Stomach (tissue), 4 donors: ENCODE results near the gene VGLL4.

Experiments used
- CTCF ChIP-seq, 7 experiments: fragments of 450-650 bp in 4 of 7; fragments of 200-600 bp in 3 of 7; sonication (generic) in 3 of 7; IDR thresholded peaks; one replicate each; pipeline ENCODE4 v1.5.1; 2016 to 2019; ENCODE audit warnings: antibody characterized with exemption in 7 of 7, control low read depth in 2 of 7, mild to moderate bottlenecking in 1 of 7
- POLR2AphosphoS5 ChIP-seq, 3 donors: sonication (generic); formaldehyde crosslinking; IDR thresholded peaks; one replicate each; pipeline ENCODE4 v1.6.1; 2016; ENCODE audit warnings: antibody characterized with exemption in 3 of 3

- no peak for TF ChIP-seq CTCF (IDR thresholded peaks at IDR 0.05)
- TF ChIP-seq POLR2AphosphoS5 (IDR thresholded peaks at IDR 0.05): peak in 1 of 3 donors; percentile 5
Measured at GRCh38 chr3:11660242-11660641, 16.5 kb upstream of the VGLL4 start.
